ENCODE measurements around the gene MTCL1.

Gene MTCL1

GRCh38 chr18:8792688-8793316 is 87.4 kb downstream of the MTCL1 start:
- in situ Hi-C loops (cut with MboI; ENCODE audit: low sequenced_read_pairs, unreplicated experiment), result no loop called here

GRCh38 chr18:8793445-8794155 is 88.2 kb downstream of the MTCL1 start:
- no peak for TF ChIP-seq CTCF (IDR thresholded peaks at IDR 0.05; ENCODE audit: borderline replicate concordance, control extremely low read depth, extremely low read depth, insufficient read depth, missing control alignments)
- DNase-seq (ENCODE audit: low spot score), result no peak
- in situ Hi-C loops (cut with MboI; ENCODE audit: low sequenced_read_pairs, unreplicated experiment), result no loop called here

More at GRCh38 chr18:8792688-8793316, 87.4 kb downstream of the MTCL1 start:
- TF ChIP-seq CTCF (IDR thresholded peaks at IDR 0.05; ENCODE audit: borderline replicate concordance, control extremely low read depth, extremely low read depth, insufficient read depth, missing control alignments), result no peak
- no peak for DNase-seq (ENCODE audit: low spot score)

GRCh38 chr18:8794156-8794933 is 89.0 kb downstream of the MTCL1 start:
- in situ Hi-C loops (cut with MboI; ENCODE audit: low sequenced_read_pairs, unreplicated experiment), result no loop called here
- no peak for TF ChIP-seq CTCF (IDR thresholded peaks at IDR 0.05; ENCODE audit: borderline replicate concordance, control extremely low read depth, extremely low read depth, insufficient read depth, missing control alignments)
- DNase-seq (ENCODE audit: low spot score), result no peak

- in situ Hi-C loops (cut with MboI; ENCODE audit: low sequenced_read_pairs, unreplicated experiment), result no loop called here
- no peak for DNase-seq (ENCODE audit: low spot score)
- no peak for TF ChIP-seq CTCF (IDR thresholded peaks at IDR 0.05; ENCODE audit: borderline replicate concordance, control extremely low read depth, extremely low read depth, insufficient read depth, missing control alignments)
These were observed 89.6 kb downstream of the MTCL1 start for GRCh38 chr18:8794934-8795280.

GRCh38 chr18:8795586-8796325 is 90.4 kb downstream of the MTCL1 start:
- no peak for TF ChIP-seq CTCF (IDR thresholded peaks at IDR 0.05; ENCODE audit: borderline replicate concordance, control extremely low read depth, extremely low read depth, insufficient read depth, missing control alignments)
- no peak for DNase-seq (ENCODE audit: low spot score)
- in situ Hi-C loops (cut with MboI; ENCODE audit: low sequenced_read_pairs, unreplicated experiment), result no loop called here

- TF ChIP-seq CTCF (IDR thresholded peaks at IDR 0.05; ENCODE audit: borderline replicate concordance, control extremely low read depth, extremely low read depth, insufficient read depth, missing control alignments), result no peak
- in situ Hi-C loops (cut with MboI; ENCODE audit: low sequenced_read_pairs, unreplicated experiment), result no loop called here
- no peak for DNase-seq (ENCODE audit: low spot score)
These were observed 91.8 kb downstream of the MTCL1 start for GRCh38 chr18:8797206-8797605.

All from GM13976 (cell line).